Esophagus squamous epithelium (tissue), 5 donors: Measurements from ENCODE around the gene RFTN2. TPM values are rescaled to one million over a fixed set of nuclear protein-coding genes. Genes with fewer than 3 reads are reported as not detected.

Experiments used
- DNase-seq: peaks from one replicate; lab custom pipeline; 2025; lab: John Stamatoyannopoulos, UW
- H3K27ac ChIP-seq, 4 donors: fragments of 200-600 bp; sonication (generic); one replicate each; pipeline ENCODE4 v1.5.1; 2016 to 2019; ENCODE audit warnings: mild to moderate bottlenecking in 1 of 4
- H3K27me3 ChIP-seq, 4 donors: fragments of 200-600 bp; sonication (generic); 1 replicate in 3 of 4; 2 replicates in 1 of 4; pipeline versions ENCODE4 v1.5.1 to v1.6.0; 2017 to 2021; ENCODE audit warnings: antibody characterized with exemption in 1 of 4
- H3K36me3 ChIP-seq, 3 donors: fragments of 200-600 bp; sonication (generic); one replicate each; pipeline ENCODE4 v1.5.1; 2016 to 2019
- H3K4me1 ChIP-seq, 3 donors: fragments of 200-600 bp; sonication (generic); one replicate each; pipeline ENCODE4 v1.5.1; 2017 to 2019
- H3K4me3 ChIP-seq, 4 donors: fragments of 200-600 bp; sonication (generic); 1 replicate in 3 of 4; 2 replicates in 1 of 4; pipeline ENCODE4 v1.5.1; 2016 to 2019; ENCODE audit warnings: mild to moderate bottlenecking in 2 of 4, moderate library complexity in 1 of 4
- H3K9me3 ChIP-seq, 3 donors: fragments of 200-600 bp; sonication (generic); one replicate each; pipeline ENCODE4 v1.5.1; 2016 to 2019
- CTCF ChIP-seq, 6 experiments: fragments of 450-650 bp in 4 of 6; fragments of 200-600 bp in 2 of 6; sonication (generic) in 2 of 6; IDR thresholded peaks; one replicate each; pipeline ENCODE4 v1.5.1; 2016 to 2019; ENCODE audit warnings: antibody characterized with exemption in 6 of 6, mild to moderate bottlenecking in 4 of 6, moderate library complexity in 4 of 6
- POLR2A ChIP-seq, 4 donors: fragments of 450-650 bp; IDR thresholded peaks; one replicate each; pipeline ENCODE4 v1.6.1; 2017; ENCODE audit warnings: antibody characterized with exemption in 4 of 4, mild to moderate bottlenecking in 4 of 4, moderate library complexity in 3 of 4
- WGBS, 2 donors: methylation state at CpG; one replicate each; pipeline ENCODE4 v1.1.5; 2018; 5-methylcytosine and 5-hydroxymethylcytosine counted together
- intact Hi-C: fragments of 100-400 bp; cut with DNase I; formaldehyde crosslinking; loops from one replicate; pipeline ENCODE4 v1.15.0; 2022
- total RNA-seq, 4 donors: library from RNA; depleted of rRNA; stranded (reverse); fragments of >200 nt; gene quantifications; one replicate each; pipeline ENCODE4 v1.1.0, GENCODE V29; 2016
- donor health status: DM: yes; HTN: yes; CAD: no.

The RFTN2 gene
- total RNA-seq, 4 donors from 2014 or later, result 1.4 to 7.4 (median 2.7) TPM; not detected in 1

GRCh38 chr2:197633109-197633657 is 42.2 kb downstream of the RFTN2 start:
- H3K4me1 ChIP-seq, result peaks cover 0 to 4% (median 0%) of the 10 kb centered on the region in 3 donors
- TF ChIP-seq POLR2A (IDR thresholded peaks at IDR 0.05) (no peak), CTCF (IDR thresholded peaks at IDR 0.05) (no peak)
- H3K9me3 ChIP-seq, result no peaks in the 10 kb centered on the region
- no peak for DNase-seq
- no peaks in the 10 kb centered on the region for H3K27me3 ChIP-seq
- H3K4me3 ChIP-seq, result no peak overlapping the region
- no peak overlapping the region for H3K27ac ChIP-seq
- intact Hi-C loops, result no loop called here
- H3K36me3 ChIP-seq, result no peaks in the 10 kb centered on the region

- no peak for DNase-seq
- Histone ChIP-seq H3K9me3 (no peaks in the 10 kb centered on the region), H3K27ac (no peak overlapping the region), H3K36me3 (no peaks in the 10 kb centered on the region), H3K4me3 (no peak overlapping the region), H3K27me3 (no peaks in the 10 kb centered on the region), H3K4me1 (peaks cover 0 to 9% (median 0%) of the 10 kb centered on the region in 3 donors)
- WGBS, 2 donors, result 17 to 18% methylated on average over 2 to 4 of the region's 4 CpGs
- TF ChIP-seq CTCF (IDR thresholded peaks at IDR 0.05) (no peak), POLR2A (IDR thresholded peaks at IDR 0.05) (no peak)
- intact Hi-C loops, result no loop called here
These were observed 47.3 kb downstream of the RFTN2 start for GRCh38 chr2:197628043-197628500.

DNA sequence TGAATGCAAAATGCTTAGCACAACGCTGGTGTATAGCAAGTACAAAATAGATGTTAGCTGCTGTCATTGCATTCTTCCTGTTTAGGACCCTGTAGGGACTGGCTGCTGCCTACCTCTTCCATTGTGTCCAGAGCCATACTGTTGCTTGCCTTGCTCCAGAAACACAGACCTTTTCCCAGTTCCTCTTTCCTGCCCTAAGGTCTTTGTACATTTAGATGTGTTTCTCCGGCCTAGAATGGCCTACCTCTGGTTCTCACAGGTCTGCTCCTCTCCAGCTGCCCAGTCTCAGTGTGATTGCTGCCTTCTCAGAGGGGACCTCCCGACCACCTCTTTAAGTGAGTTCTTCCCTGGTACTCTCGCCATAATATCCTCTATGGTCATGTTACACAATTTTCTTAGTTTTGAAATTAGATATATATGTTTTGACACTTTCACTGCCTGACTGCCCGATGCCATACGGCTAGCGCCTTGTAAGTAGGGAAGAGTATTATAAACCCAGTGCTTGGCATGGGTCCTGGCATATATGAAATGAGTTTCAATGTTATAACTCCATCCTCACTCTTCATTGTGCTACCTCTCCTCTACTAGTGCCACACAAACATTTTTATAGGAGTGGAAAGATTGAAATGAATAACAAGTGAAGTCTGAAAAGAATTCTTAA is 48.3 kb downstream of the RFTN2 start:
- intact Hi-C loops, result no loop called here
- H3K9me3 ChIP-seq, result no peaks in the 10 kb centered on the region
- no peaks in the 10 kb centered on the region for H3K36me3 ChIP-seq
- H3K27ac ChIP-seq, result no peak overlapping the region
- TF ChIP-seq POLR2A (IDR thresholded peaks at IDR 0.05) (no peak), CTCF (IDR thresholded peaks at IDR 0.05) (no peak)
- DNase-seq, result no peak
- no peaks in the 10 kb centered on the region for H3K27me3 ChIP-seq
- WGBS, 2 donors, result 85 to 88% methylated on average over 7 of the region's 7 CpGs
- peaks cover 0 to 9% (median 0%) of the 10 kb centered on the region in 3 donors for H3K4me1 ChIP-seq
- H3K4me3 ChIP-seq, result no peak overlapping the region

- WGBS, 2 donors, result 40 to 80% methylated on average over 1 of the region's 1 CpG
- no peak for DNase-seq
- no peaks in the 10 kb centered on the region for H3K36me3 ChIP-seq
- no peaks in the 10 kb centered on the region for H3K9me3 ChIP-seq
- H3K4me1 ChIP-seq, result peaks cover 0 to 9% (median 6%) of the 10 kb centered on the region in 3 donors
- H3K4me3 ChIP-seq, result no peak overlapping the region
- TF ChIP-seq POLR2A (IDR thresholded peaks at IDR 0.05), result no peak
- TF ChIP-seq CTCF (IDR thresholded peaks at IDR 0.05), result no peak
- intact Hi-C loops, result no loop called here
- H3K27ac ChIP-seq, result no peak overlapping the region
- no peaks in the 10 kb centered on the region for H3K27me3 ChIP-seq
These were observed 55.3 kb downstream of the RFTN2 start for GRCh38 chr2:197620133-197620532.

- Histone ChIP-seq H3K4me1 (peaks cover 6 to 38% (median 13%) of the 10 kb centered on the region in 3 donors), H3K9me3 (no peaks in the 10 kb centered on the region), H3K27ac (peak overlapping the region; percentile 48 to 62 (median 58)), H3K36me3 (peaks cover 0 to 5% (median 0%) of the 10 kb centered on the region in 3 donors), H3K27me3 (no peaks in the 10 kb centered on the region), H3K4me3 (no peak overlapping the region)
- WGBS, 2 donors, result 50 to 55% methylated on average over 4 of the region's 4 CpGs
- intact Hi-C loops, result no loop called here
- DNase-seq, result no peak
- TF ChIP-seq POLR2A (IDR thresholded peaks at IDR 0.05), result no peak
- TF ChIP-seq CTCF (IDR thresholded peaks at IDR 0.05), result peak in 5 of 6 experiments; percentile 22 to 65 (median 61)
These were observed 60.3 kb downstream of the RFTN2 start for GRCh38 chr2:197615016-197615652.
